Testis (tissue), 2 donors: Measurements from ENCODE around the gene EFCAB8.

Experiments used
- CTCF ChIP-seq, 3 experiments: fragments of 450-650 bp in 2 of 3; fragments of 200-600 bp in 1 of 3; sonication (generic) in 1 of 3; IDR thresholded peaks; one replicate each; pipeline ENCODE4 v1.5.1; 2016 to 2019; ENCODE audit warnings: antibody characterized with exemption in 3 of 3, mild to moderate bottlenecking in 2 of 3, moderate library complexity in 1 of 3
- POLR2A ChIP-seq: fragments of 450-650 bp; IDR thresholded peaks from one replicate; pipeline ENCODE4 v1.6.1; 2017; ENCODE audit warnings: antibody characterized with exemption, mild to moderate bottlenecking, moderate library complexity

- TF ChIP-seq CTCF (IDR thresholded peaks at IDR 0.05) (no peak), POLR2A (no peak)
Observed at GRCh38 chr20:32986331-32986966, 127.7 kb downstream of the EFCAB8 start.
